Epithelial cell of proximal tubule (primary cell): Measurements from ENCODE around the gene CAPZB. TPM values are rescaled to one million over a fixed set of nuclear protein-coding genes. Genes with fewer than 3 reads are reported as not detected.

Experiments
- DNase-seq: peaks from one replicate; pipeline ENCODE4 v3.0.0-alpha.2; 2011; ENCODE audit warnings: low read depth
- H3K4me3 ChIP-seq: 2 replicates; pipeline ENCODE4 v1.5.1; 2011; ENCODE audit warnings: low read depth, mild to moderate bottlenecking, low read length
- total RNA-seq: library from RNA; depleted of rRNA; stranded (reverse); fragments of >200 nt; gene quantifications from 2 replicates; pipeline ENCODE4 v1.2.3, GENCODE V29; 2015
- TF ChIP-seq, protein P1 (sequence below): conservative IDR thresholded peaks from 2 replicates; pipeline ENCODE4 v1.5.1; 2012; ENCODE audit warnings: low read depth, mild to moderate bottlenecking, low read length

The CAPZB gene
- total RNA-seq, 1 donor from 2014 or later = 74.9 TPM

GRCh38 chr1:19457607-19458006 lies 27.7 kb downstream of the CAPZB start:
- H3K4me3 ChIP-seq = no peak overlapping the region
- no peak for DNase-seq
- TF ChIP-seq, protein P1, sequence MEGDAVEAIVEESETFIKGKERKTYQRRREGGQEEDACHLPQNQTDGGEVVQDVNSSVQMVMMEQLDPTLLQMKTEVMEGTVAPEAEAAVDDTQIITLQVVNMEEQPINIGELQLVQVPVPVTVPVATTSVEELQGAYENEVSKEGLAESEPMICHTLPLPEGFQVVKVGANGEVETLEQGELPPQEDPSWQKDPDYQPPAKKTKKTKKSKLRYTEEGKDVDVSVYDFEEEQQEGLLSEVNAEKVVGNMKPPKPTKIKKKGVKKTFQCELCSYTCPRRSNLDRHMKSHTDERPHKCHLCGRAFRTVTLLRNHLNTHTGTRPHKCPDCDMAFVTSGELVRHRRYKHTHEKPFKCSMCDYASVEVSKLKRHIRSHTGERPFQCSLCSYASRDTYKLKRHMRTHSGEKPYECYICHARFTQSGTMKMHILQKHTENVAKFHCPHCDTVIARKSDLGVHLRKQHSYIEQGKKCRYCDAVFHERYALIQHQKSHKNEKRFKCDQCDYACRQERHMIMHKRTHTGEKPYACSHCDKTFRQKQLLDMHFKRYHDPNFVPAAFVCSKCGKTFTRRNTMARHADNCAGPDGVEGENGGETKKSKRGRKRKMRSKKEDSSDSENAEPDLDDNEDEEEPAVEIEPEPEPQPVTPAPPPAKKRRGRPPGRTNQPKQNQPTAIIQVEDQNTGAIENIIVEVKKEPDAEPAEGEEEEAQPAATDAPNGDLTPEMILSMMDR = no peak

- H3K4me3 ChIP-seq = no peak overlapping the region
- DNase-seq = no peak
- TF ChIP-seq, protein P1 = no peak
Measured at GRCh38 chr1:19456968-19457441, 28.3 kb downstream of the CAPZB start.

GRCh38 chr1:19455353-19455752 lies 30.0 kb downstream of the CAPZB start:
- H3K4me3 ChIP-seq = no peak overlapping the region
- no peak for DNase-seq
- TF ChIP-seq, protein P1 = no peak

- no peak overlapping the region for H3K4me3 ChIP-seq
- TF ChIP-seq, protein P1 = no peak
- no peak for DNase-seq
Measured at GRCh38 chr1:19454265-19455146, 30.8 kb downstream of the CAPZB start.

DNA sequence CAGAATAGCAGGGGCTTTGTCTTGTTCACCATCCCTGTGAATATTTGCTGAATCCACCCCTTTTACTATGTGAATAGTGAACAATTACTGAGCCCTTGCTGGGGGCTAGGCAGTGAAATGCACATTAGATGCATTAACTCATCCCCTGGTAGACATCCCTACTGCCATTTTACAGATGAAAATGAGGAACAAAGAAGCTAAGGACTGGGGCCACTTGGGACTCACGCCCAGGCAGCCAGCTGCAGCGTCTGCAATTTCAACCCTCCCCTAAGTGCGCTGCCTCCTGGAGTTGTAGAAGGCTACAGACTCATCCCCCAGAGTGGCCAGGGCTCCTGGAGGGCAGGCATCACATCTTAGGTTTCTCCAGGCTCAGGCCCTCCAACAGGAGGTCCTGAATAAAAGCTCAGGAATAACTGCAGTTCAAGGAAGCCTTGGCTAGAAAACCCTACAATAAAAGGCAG lies 31.6 kb downstream of the CAPZB start:
- no peak for DNase-seq
- H3K4me3 ChIP-seq = no peak overlapping the region
- TF ChIP-seq, protein P1 = no peak

DNA sequence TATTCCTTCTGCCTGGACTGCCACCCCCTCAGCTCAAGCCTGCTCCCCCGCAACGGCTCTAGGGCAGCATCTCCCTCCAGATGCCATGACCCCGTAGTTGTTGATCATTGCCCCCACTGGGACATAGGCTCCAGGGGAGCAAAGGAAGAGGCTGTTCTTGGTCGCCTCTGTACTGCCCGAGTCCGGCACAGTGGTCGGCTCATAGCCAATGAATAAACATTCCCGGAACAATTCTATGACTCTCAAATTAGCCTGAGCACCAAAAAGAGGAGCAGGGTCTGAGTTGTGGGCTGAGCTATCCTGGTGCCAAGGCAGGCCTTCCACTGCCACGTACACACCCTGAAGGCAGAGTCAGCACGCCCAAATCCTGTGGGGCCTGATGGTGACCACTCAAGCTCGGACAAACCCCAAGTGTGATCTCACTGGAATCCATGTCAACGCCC lies 33.1 kb downstream of the CAPZB start:
- TF ChIP-seq, protein P1 = no peak
- no peak for DNase-seq
- no peak overlapping the region for H3K4me3 ChIP-seq
